ENCODE measurements around the gene CAMK1G. TPM values are rescaled to one million over a fixed set of nuclear protein-coding genes. Genes with fewer than 3 reads are reported as not detected.

CAMK1G gene
- total and polyA plus RNA-seq, 2 donors (not counting 3 experiments of a cell fraction or from before 2014, with no cell fraction given) = not detected

DNA sequence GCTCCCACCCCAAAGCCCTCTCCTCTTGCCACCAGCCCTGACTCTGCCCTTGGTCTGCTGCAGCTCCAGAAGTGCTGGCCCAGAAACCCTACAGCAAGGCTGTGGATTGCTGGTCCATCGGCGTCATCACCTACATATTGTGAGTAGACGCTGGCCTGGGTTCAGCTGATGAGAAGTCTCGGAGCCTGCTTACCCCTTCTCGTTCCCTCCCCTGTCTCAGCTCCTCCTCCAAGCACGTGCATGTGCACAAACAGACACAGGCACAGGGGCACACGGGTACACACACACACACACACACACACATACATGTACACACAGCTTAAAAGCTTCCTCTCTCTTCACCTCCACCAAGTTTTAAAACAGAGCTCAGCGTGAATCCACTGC is 24.3 kb downstream of the CAMK1G start:
- DNase-seq (ENCODE audit: low read depth, low spot score) (no peak), FAIRE-seq (no peak)
- Histone ChIP-seq H4K20me1 (replicated peaks; ENCODE audit: control insufficient read depth, extremely low read depth, insufficient read depth, low read length) (no peaks in the 10 kb centered on the region), H3K4me1 (ENCODE audit: control insufficient read depth, extremely low read depth, insufficient read depth, low read length) (no peaks in the 10 kb centered on the region), H3K27me3 (ENCODE audit: control insufficient read depth in 2 of 2, insufficient read depth in 2 of 2, low read length in 2 of 2) (peaks cover 2 to 6% of the 10 kb centered on the region in 2 experiments), H3K9ac (replicated peaks; ENCODE audit: extremely low read depth, insufficient read depth, low read length) (no peak overlapping the region), H3K27ac (ENCODE audit: insufficient read depth, low read depth, low read length) (no peak overlapping the region), H2AFZ (ENCODE audit: low read depth, low read length) (no peak overlapping the region), H3K9me3 (replicated peaks; ENCODE audit: control insufficient read depth, insufficient read depth, low read length) (no peaks in the 10 kb centered on the region), H3K79me2 (ENCODE audit: control insufficient read depth, insufficient read depth, low read length) (no peaks in the 10 kb centered on the region), H3K4me3 (replicated peaks in 1 of 3; ENCODE audit: insufficient read depth in 1 of 3, low read depth in 1 of 3, low read length in 3 of 3) (no peak overlapping the region), H3K4me2 (ENCODE audit: insufficient read depth, low read length) (no peak overlapping the region), H3K9me1 (replicated peaks; ENCODE audit: control insufficient read depth, extremely low read depth, insufficient read depth, low read length) (no peaks in the 10 kb centered on the region), H3K36me3 (ENCODE audit: control insufficient read depth in 2 of 2, extremely low read depth in 1 of 2, insufficient read depth in 2 of 2, low read length in 2 of 2) (no peaks in the 10 kb centered on the region)
- TF ChIP-seq GATA2 (IDR thresholded peaks at IDR 0.05; ENCODE audit: insufficient read depth, insufficient read length, low read depth, low read length) = no peak
- TF ChIP-seq POLR2A (IDR thresholded peaks at IDR 0.05; ENCODE audit: low read depth, low read length) = no peak
- no peak for TF ChIP-seq MYC (IDR thresholded peaks at IDR 0.05; ENCODE audit: low read depth, low read length)
- TF ChIP-seq EZH2 (IDR thresholded peaks at IDR 0.05; ENCODE audit: borderline replicate concordance, low read depth, low read length, severe bottlenecking) = no peak
- TF ChIP-seq FOS (IDR thresholded peaks at IDR 0.05; ENCODE audit: borderline replicate concordance, insufficient read depth, low read length) = no peak
- no peak for TF ChIP-seq JUN (IDR thresholded peaks at IDR 0.05; ENCODE audit: borderline replicate concordance, insufficient read depth, insufficient read length, low read depth)
- TF ChIP-seq, protein P1, sequence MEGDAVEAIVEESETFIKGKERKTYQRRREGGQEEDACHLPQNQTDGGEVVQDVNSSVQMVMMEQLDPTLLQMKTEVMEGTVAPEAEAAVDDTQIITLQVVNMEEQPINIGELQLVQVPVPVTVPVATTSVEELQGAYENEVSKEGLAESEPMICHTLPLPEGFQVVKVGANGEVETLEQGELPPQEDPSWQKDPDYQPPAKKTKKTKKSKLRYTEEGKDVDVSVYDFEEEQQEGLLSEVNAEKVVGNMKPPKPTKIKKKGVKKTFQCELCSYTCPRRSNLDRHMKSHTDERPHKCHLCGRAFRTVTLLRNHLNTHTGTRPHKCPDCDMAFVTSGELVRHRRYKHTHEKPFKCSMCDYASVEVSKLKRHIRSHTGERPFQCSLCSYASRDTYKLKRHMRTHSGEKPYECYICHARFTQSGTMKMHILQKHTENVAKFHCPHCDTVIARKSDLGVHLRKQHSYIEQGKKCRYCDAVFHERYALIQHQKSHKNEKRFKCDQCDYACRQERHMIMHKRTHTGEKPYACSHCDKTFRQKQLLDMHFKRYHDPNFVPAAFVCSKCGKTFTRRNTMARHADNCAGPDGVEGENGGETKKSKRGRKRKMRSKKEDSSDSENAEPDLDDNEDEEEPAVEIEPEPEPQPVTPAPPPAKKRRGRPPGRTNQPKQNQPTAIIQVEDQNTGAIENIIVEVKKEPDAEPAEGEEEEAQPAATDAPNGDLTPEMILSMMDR (IDR thresholded peaks at IDR 0.05; ENCODE audit: extremely low read depth in 1 of 2, insufficient read depth in 1 of 2, low read depth in 1 of 2, low read length in 2 of 2) = no peak
- no peak for TF ChIP-seq POLR2AphosphoS5 (IDR thresholded peaks at IDR 0.05; ENCODE audit: insufficient read depth, low read depth, low read length)
- TF ChIP-seq MAX (IDR thresholded peaks at IDR 0.05; ENCODE audit: insufficient read depth, insufficient read length) = no peak
- intact Hi-C loops (cut with micrococcal nuclease) (no loop called here), dilution Hi-C loops (cut with MboI; ENCODE audit: extremely low pct_ligation_motif_present, low sequenced_read_pairs) (no loop called here)
- CTCF ChIA-PET = interaction anchor here (0.8 to 3.1 kb wide), 7 partner anchors 16 to 140 kb away, joined by 3 to 12 read pairs (median 5); no protein-coding TSS in a partner anchor
- POLR2A ChIA-PET = no interaction called here
- no TSS peak for BruUV-seq (replicated peaks)

Data from endothelial cell of umbilical vein (primary cell).